ENCODE data around the gene TRIM5. TPM values are rescaled to one million over a fixed set of nuclear protein-coding genes. Genes with fewer than 3 reads are reported as not detected.
"Not testable (repeated sequence)": the region's sequence is repeated elsewhere in the genome, so short reads cannot be mapped to it uniquely, and the experiment has no call there.

Gene TRIM5
- total RNA-seq, 4 donors from 2014 or later, result 8.9 to 21.4 (median 14.9) TPM

- H3K27me3 ChIP-seq, result no peaks in the 10 kb centered on the region
- WGBS, 2 donors (ENCODE audit: low coverage in 1 of 2), result 70% methylated on average over 2 of the region's 2 CpGs; no CpG with 5 or more reads in 1 of the 2 donors
- no peak overlapping the region for H3K27ac ChIP-seq
- H3K4me1 ChIP-seq, result peaks cover 0 to 41% (median 0%) of the 10 kb centered on the region in 3 donors
- no peaks in the 10 kb centered on the region for H3K9me3 ChIP-seq
- no peak for TF ChIP-seq POLR2A (IDR thresholded peaks at IDR 0.05)
- no peak for TF ChIP-seq CTCF (IDR thresholded peaks at IDR 0.05)
- no peak for TF ChIP-seq POLR2AphosphoS5 (IDR thresholded peaks at IDR 0.05)
- TF ChIP-seq EP300 (IDR thresholded peaks at IDR 0.05), result no peak
- peaks cover 0 to 53% of the 10 kb centered on the region in 2 donors for H3K36me3 ChIP-seq
- ATAC-seq, result no peak
- no peak overlapping the region for H3K4me3 ChIP-seq
Observed at GRCh38 chr11:5696210-5696609, 11.3 kb upstream of the TRIM5 start.

GRCh38 chr11:5695580-5695979, 10.7 kb upstream of the TRIM5 start:
- H3K4me1 ChIP-seq, result peaks cover 0 to 47% (median 0%) of the 10 kb centered on the region in 3 donors
- WGBS, 2 donors (ENCODE audit: low coverage in 1 of 2), result 73 to 75% methylated on average over 1 of the region's 1 CpG

GRCh38 chr11:5694642-5695041, 9.8 kb upstream of the TRIM5 start:
- H3K27me3 ChIP-seq, result no peaks in the 10 kb centered on the region
- WGBS, 2 donors (ENCODE audit: low coverage in 1 of 2), result 65 to 96% methylated on average over 1 of the region's 1 CpG
- H3K9me3 ChIP-seq, result no peaks in the 10 kb centered on the region
- no peak overlapping the region for H3K27ac ChIP-seq
- H3K36me3 ChIP-seq, result peaks cover 0 to 38% of the 10 kb centered on the region in 2 donors
- no peak for ATAC-seq
- no peak overlapping the region for H3K4me3 ChIP-seq
- TF ChIP-seq EP300 (IDR thresholded peaks at IDR 0.05) (no peak), CTCF (IDR thresholded peaks at IDR 0.05) (no peak), POLR2A (IDR thresholded peaks at IDR 0.05) (no peak), POLR2AphosphoS5 (IDR thresholded peaks at IDR 0.05) (no peak)
- H3K4me1 ChIP-seq, result peaks cover 0 to 49% (median 0%) of the 10 kb centered on the region in 3 donors

More at GRCh38 chr11:5695580-5695979, 10.7 kb upstream of the TRIM5 start:
- Histone ChIP-seq H3K27me3 (no peaks in the 10 kb centered on the region), H3K4me3 (no peak overlapping the region), H3K27ac (no peak overlapping the region), H3K36me3 (peaks cover 0 to 47% of the 10 kb centered on the region in 2 donors), H3K9me3 (no peaks in the 10 kb centered on the region)
- no peak for ATAC-seq
- no peak for TF ChIP-seq POLR2AphosphoS5 (IDR thresholded peaks at IDR 0.05)
- no peak for TF ChIP-seq EP300 (IDR thresholded peaks at IDR 0.05)

- no peak for ATAC-seq
- peak overlapping the region in 1 of 2 donors; percentile 51 for H3K4me3 ChIP-seq
- 51 to 79% methylated on average over 3 of the region's 3 CpGs for WGBS, 2 donors (ENCODE audit: low coverage in 1 of 2)
- peak overlapping the region in 1 of 4 donors; percentile 27 for H3K27ac ChIP-seq
- peaks cover 0 to 14% of the 10 kb centered on the region in 2 donors for H3K36me3 ChIP-seq
- no peaks in the 10 kb centered on the region for H3K9me3 ChIP-seq
- no peaks in the 10 kb centered on the region for H3K27me3 ChIP-seq
- peaks cover 0 to 61% (median 4%) of the 10 kb centered on the region in 3 donors for H3K4me1 ChIP-seq
- TF ChIP-seq EP300 (IDR thresholded peaks at IDR 0.05) (no peak), POLR2AphosphoS5 (IDR thresholded peaks at IDR 0.05) (no peak), POLR2A (IDR thresholded peaks at IDR 0.05) (no peak), CTCF (IDR thresholded peaks at IDR 0.05) (no peak)
Observed at GRCh38 chr11:5691964-5692361, 7.1 kb upstream of the TRIM5 start.

GRCh38 chr11:5691238-5691963, 6.5 kb upstream of the TRIM5 start:
- WGBS, 2 donors (ENCODE audit: low coverage in 1 of 2), result 92 to 100% methylated on average over 3 to 6 of the region's 12 CpGs
- peak overlapping the region; percentile 51 to 67 for H3K4me3 ChIP-seq
- H3K4me1 ChIP-seq, result peaks cover 0 to 57% (median 4%) of the 10 kb centered on the region in 3 donors
- H3K27ac ChIP-seq, result peak overlapping the region; percentile 34 to 85 (median 80)
- not testable (repeated sequence) for ATAC-seq, H3K9me3 ChIP-seq, H3K36me3 ChIP-seq, H3K27me3 ChIP-seq

- TF ChIP-seq EP300 (IDR thresholded peaks at IDR 0.05) (no peak), POLR2A (IDR thresholded peaks at IDR 0.05) (no peak), POLR2AphosphoS5 (IDR thresholded peaks at IDR 0.05) (no peak), CTCF (IDR thresholded peaks at IDR 0.05) (no peak)
- Histone ChIP-seq H3K4me1 (peaks cover 0 to 51% (median 4%) of the 10 kb centered on the region in 3 donors), H3K9me3 (no peaks in the 10 kb centered on the region), H3K36me3 (peaks cover 0 to 2% of the 10 kb centered on the region in 2 donors), H3K4me3 (peak overlapping the region; percentile 51 to 67), H3K27ac (peak overlapping the region; percentile 75 to 97 (median 84)), H3K27me3 (no peaks in the 10 kb centered on the region)
- WGBS, 2 donors (ENCODE audit: low coverage in 1 of 2), result 0 to 15% methylated on average over 1 to 2 of the region's 5 CpGs
- ATAC-seq, result peak; percentile 22
Observed at GRCh38 chr11:5690736-5691135, 5.9 kb upstream of the TRIM5 start.

All from gastroesophageal sphincter (tissue), 4 donors.